DMS53 (cell line): ENCODE measurements around the gene ANKRD28.

Source experiments
- DNase-seq: peaks from one replicate; lab custom pipeline; 2025; lab: John Stamatoyannopoulos, UW

Gene ANKRD28

GRCh38 chr3:15722877-15723623, 74.7 kb downstream of the ANKRD28 start:
- no peak for DNase-seq

- DNase-seq = no peak
Observed at GRCh38 chr3:15716178-15716577, 81.6 kb downstream of the ANKRD28 start.

- DNase-seq = no peak
Observed at GRCh38 chr3:15714448-15714847, 83.3 kb downstream of the ANKRD28 start.

GRCh38 chr3:15713364-15713763, 84.4 kb downstream of the ANKRD28 start:
- no peak for DNase-seq

DNA sequence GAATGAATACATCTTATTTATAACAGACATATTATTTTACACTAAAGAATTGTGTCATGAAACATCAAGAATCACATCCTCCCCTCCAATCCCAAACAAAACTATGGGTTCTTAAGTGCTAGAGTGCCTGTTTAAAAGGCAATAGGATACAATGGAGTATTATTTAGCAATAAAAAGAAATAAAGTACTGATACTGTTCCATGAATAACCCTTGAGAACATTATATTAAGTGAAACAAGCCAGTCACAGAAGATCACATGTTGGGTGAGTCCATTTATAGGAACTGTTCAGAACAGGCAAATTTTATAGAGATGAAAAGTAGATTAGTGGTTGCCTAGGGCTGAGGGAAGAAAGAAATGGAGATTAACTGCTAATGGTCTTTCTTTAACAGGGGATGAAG, 86.5 kb downstream of the ANKRD28 start:
- no peak for DNase-seq

GRCh38 chr3:15708882-15709677, 88.7 kb downstream of the ANKRD28 start:
- no peak for DNase-seq

DNA sequence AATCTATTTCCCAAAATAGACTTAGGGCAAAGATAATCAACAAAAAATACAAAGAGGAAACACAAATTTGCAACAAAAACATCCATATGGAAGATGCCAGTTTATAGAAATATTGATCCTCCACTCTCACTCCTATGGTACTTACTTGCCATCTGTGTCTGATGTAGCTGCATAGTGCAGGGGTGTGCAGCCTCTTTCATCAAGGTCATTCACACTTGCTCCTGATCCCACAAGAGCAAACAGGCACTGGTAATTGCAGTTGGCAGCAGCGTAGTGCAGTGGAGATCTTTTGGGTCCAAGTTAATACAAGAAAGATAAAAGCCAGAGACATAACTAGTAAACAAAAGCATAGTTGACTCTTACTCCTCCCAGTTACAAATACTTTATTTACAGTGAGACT, 90.0 kb downstream of the ANKRD28 start:
- DNase-seq = no peak

- no peak for DNase-seq
Observed at GRCh38 chr3:15703346-15703745, 94.4 kb downstream of the ANKRD28 start.

DNA sequence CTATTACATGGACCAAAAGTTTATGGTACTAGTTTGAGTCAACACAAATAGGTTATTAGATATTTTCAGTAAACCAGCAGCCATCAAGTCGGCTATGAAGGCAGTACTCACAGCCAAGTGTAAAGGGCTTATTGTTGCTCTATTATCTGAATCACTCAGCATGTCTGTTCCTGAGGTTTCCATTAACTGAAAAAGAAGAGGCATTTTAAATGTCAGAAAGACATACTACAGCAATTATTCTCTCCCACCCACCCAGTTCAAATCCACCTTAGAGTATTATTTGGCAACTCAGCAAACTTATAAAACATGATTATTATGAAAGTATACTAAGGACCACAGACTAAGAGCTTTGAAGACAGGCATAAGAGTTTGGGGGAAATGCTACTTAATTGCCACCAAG, 103.2 kb downstream of the ANKRD28 start:
- DNase-seq = no peak

- DNase-seq = no peak
Observed at GRCh38 chr3:15693355-15693754, 104.4 kb downstream of the ANKRD28 start.

GRCh38 chr3:15690748-15691147, 107.0 kb downstream of the ANKRD28 start:
- no peak for DNase-seq

DNA sequence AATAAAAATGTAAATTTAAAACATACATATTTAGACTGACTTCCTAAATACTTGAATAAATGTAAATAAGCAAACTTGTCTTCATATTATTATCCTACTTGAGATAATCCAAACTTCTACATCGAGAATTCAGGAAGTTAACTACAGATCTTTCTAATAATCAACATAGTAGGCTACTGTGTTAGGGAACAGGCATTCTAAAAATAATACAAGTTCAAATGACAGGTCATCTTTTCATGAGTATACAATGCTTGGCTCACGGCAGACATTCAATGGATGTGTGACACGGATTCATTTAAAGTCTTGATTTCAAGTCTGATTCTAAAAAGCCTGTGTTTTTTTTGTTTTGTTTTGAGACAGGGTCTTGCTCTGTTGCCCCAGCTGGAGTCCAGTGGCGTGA, 107.5 kb downstream of the ANKRD28 start:
- no peak for DNase-seq

DNA sequence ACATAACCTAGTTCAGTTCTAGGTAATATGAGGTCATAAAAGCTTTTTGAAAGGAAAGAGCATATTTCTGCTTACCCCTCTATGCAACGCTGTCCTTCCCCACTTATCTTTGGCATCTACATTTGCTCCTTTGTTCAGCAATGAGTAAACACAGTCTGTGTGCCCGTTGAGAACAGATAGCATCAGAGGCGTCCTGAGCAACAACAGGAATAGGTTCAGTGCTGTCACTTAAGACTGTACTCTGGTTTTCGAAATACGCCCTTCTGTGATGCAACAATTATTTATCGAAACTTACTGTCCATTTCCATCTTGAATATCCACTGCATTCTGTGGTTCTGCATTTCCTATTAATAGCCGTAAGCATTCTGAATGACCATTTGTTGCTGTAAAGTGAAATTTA, 111.9 kb downstream of the ANKRD28 start:
- DNase-seq = no peak

- DNase-seq = no peak
Observed at GRCh38 chr3:15683253-15683652, 114.5 kb downstream of the ANKRD28 start.

- no peak for DNase-seq
Observed at GRCh38 chr3:15682561-15683185, 115.1 kb downstream of the ANKRD28 start.

DNA sequence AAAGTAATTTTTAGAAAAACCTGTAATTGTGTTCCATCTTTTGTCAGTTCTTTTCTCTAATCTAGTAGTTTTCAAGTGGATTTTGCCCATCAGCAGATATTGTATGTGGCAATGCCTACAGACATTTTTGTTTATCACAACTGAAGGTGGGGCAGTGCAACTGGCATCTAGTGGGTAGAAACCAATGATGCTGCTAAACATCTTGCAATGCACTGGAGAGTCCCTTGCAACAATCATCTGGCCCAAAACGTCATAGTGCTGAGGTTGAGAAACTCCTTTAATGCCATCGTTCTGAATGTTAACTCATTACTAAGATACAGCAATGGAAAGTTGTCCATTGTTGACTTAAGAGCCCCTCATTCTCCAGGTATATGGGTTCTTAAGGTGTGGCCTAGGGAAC, 116.1 kb downstream of the ANKRD28 start:
- no peak for DNase-seq

DNA sequence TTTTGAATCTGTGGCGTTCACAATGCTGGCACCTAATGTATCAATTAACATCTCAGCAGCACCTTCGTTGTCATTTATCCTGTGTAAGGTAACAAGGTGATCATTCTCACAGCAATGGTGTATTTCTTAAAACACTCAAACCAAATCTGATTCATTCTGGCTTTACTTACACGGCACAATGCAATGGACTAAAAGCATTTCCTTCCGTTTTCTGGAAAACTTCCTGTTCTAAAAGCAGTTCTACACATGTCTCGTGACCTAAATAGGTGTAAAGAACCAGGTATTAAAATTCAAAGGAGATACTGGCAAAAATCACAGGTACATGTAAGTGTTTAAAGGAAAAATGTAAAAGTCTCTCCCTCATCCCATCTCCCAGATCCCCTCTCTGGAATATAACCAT, 118.5 kb downstream of the ANKRD28 start:
- no peak for DNase-seq

- DNase-seq = no peak
Observed at GRCh38 chr3:15676259-15676658, 121.5 kb downstream of the ANKRD28 start.

- DNase-seq = no peak
Observed at GRCh38 chr3:15673536-15673935, 124.2 kb downstream of the ANKRD28 start.

GRCh38 chr3:15667484-15667883, 130.3 kb downstream of the ANKRD28 start:
- no peak for DNase-seq

- no peak for DNase-seq
Observed at GRCh38 chr3:15666277-15666676, 131.5 kb downstream of the ANKRD28 start.

GRCh38 chr3:15665510-15666150, 132.1 kb downstream of the ANKRD28 start:
- DNase-seq = no peak

- DNase-seq = no peak
Observed at GRCh38 chr3:15664144-15664543, 133.6 kb downstream of the ANKRD28 start.
